Activated naive CD8-positive, alpha-beta T cell treated with anti-CD3 and anti-CD28 coated beads, Interleukin-2, amount 50 U/mL, for 16 hours (primary cell): ENCODE data around the gene IFNAR2.
"Not testable (repeated sequence)": the region's sequence is repeated elsewhere in the genome, so short reads cannot be mapped to it uniquely, and the experiment has no call there.

Source experiments
- DNase-seq: peaks from one replicate; pipeline ENCODE4 v3.0.0-alpha.2; 2020; ENCODE audit warnings: low read depth, low spot score

The IFNAR2 gene

GRCh38 chr21:33214056-33214455 lies 15.7 kb upstream of the IFNAR2 start:
- DNase-seq, result no peak

- no peak for DNase-seq
These were observed 12.6 kb upstream of the IFNAR2 start for GRCh38 chr21:33217138-33217520.

GRCh38 chr21:33219300-33219699 lies 10.4 kb upstream of the IFNAR2 start:
- no peak for DNase-seq

GRCh38 chr21:33219954-33220353 lies 9.8 kb upstream of the IFNAR2 start:
- DNase-seq, result no peak

GRCh38 chr21:33225376-33225775 lies 4.4 kb upstream of the IFNAR2 start:
- not testable (repeated sequence) for DNase-seq

GRCh38 chr21:33228455-33228854 lies 1.3 kb upstream of the IFNAR2 start:
- DNase-seq, result no peak

GRCh38 chr21:33229099-33229783 lies 497 bp upstream of the IFNAR2 start:
- no peak for DNase-seq

GRCh38 chr21:33230545-33231324 lies 997 bp downstream of the IFNAR2 start:
- DNase-seq, result no peak

- DNase-seq, result no peak
These were observed 1.8 kb downstream of the IFNAR2 start for GRCh38 chr21:33231526-33231925.

- no peak for DNase-seq
These were observed 2.7 kb downstream of the IFNAR2 start for GRCh38 chr21:33232291-33233034.

GRCh38 chr21:33234635-33235520 lies 5.1 kb downstream of the IFNAR2 start:
- no peak for DNase-seq

- no peak for DNase-seq
These were observed 6.4 kb downstream of the IFNAR2 start for GRCh38 chr21:33236013-33236686.

GRCh38 chr21:33236766-33237165 lies 7.0 kb downstream of the IFNAR2 start:
- DNase-seq, result no peak

GRCh38 chr21:33237486-33237885 lies 7.7 kb downstream of the IFNAR2 start:
- no peak for DNase-seq

- DNase-seq, result no peak
These were observed 8.4 kb downstream of the IFNAR2 start for GRCh38 chr21:33238146-33238545.

- no peak for DNase-seq
These were observed 9.0 kb downstream of the IFNAR2 start for GRCh38 chr21:33238565-33239255.

GRCh38 chr21:33239559-33240127 lies 9.9 kb downstream of the IFNAR2 start:
- DNase-seq, result not testable (repeated sequence)

- DNase-seq, result no peak
These were observed 10.7 kb downstream of the IFNAR2 start for GRCh38 chr21:33240404-33240803.

GRCh38 chr21:33241846-33242245 lies 12.1 kb downstream of the IFNAR2 start:
- DNase-seq, result no peak

GRCh38 chr21:33242846-33243245 lies 13.1 kb downstream of the IFNAR2 start:
- DNase-seq, result not testable (repeated sequence)
